ENCODE results near the gene DPPA5. TPM values are rescaled to one million over a fixed set of nuclear protein-coding genes. Genes with fewer than 3 reads are reported as not detected.

The DPPA5 gene
- total and polyA plus RNA-seq, 9 of the 15 experiments (the other 6 are each of a cell fraction or from before 2014, with no cell fraction given) = not detected

DNA sequence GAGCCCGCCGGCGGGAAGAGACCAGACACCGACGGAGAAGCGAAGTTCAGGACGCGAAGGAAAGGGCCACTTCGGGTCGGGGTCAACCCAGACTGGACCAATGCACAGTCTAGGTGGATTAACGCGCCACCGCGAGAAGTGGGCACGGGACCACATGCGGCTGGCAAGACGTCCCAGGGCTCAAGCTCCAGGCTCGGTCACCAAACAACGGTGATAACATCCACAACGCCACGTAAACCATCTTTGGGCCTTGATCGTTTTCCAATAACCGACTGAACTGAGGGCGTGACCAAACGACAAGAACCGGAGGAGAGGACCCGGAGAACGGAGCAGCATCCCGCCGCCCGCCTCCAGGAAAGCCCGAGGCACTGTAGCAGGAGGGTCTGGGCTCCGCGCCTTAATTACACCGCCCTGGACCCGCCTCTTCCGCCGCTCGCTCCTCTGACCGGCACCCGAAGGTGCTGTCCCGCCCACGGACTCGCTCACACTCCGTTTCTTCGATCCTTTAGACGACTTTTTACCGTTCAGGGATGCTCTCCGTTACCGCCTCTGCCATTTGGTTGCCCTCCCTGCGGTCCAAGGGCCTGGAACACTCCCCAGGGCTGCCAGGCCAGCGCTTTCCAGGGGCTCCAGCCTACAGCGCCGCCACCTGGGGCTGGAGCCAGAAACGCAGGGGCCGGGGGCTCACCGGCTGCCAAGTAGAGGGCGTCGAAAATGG is 44.1 kb downstream of the DPPA5 start (continued):
- TF ChIP-seq, protein P1, sequence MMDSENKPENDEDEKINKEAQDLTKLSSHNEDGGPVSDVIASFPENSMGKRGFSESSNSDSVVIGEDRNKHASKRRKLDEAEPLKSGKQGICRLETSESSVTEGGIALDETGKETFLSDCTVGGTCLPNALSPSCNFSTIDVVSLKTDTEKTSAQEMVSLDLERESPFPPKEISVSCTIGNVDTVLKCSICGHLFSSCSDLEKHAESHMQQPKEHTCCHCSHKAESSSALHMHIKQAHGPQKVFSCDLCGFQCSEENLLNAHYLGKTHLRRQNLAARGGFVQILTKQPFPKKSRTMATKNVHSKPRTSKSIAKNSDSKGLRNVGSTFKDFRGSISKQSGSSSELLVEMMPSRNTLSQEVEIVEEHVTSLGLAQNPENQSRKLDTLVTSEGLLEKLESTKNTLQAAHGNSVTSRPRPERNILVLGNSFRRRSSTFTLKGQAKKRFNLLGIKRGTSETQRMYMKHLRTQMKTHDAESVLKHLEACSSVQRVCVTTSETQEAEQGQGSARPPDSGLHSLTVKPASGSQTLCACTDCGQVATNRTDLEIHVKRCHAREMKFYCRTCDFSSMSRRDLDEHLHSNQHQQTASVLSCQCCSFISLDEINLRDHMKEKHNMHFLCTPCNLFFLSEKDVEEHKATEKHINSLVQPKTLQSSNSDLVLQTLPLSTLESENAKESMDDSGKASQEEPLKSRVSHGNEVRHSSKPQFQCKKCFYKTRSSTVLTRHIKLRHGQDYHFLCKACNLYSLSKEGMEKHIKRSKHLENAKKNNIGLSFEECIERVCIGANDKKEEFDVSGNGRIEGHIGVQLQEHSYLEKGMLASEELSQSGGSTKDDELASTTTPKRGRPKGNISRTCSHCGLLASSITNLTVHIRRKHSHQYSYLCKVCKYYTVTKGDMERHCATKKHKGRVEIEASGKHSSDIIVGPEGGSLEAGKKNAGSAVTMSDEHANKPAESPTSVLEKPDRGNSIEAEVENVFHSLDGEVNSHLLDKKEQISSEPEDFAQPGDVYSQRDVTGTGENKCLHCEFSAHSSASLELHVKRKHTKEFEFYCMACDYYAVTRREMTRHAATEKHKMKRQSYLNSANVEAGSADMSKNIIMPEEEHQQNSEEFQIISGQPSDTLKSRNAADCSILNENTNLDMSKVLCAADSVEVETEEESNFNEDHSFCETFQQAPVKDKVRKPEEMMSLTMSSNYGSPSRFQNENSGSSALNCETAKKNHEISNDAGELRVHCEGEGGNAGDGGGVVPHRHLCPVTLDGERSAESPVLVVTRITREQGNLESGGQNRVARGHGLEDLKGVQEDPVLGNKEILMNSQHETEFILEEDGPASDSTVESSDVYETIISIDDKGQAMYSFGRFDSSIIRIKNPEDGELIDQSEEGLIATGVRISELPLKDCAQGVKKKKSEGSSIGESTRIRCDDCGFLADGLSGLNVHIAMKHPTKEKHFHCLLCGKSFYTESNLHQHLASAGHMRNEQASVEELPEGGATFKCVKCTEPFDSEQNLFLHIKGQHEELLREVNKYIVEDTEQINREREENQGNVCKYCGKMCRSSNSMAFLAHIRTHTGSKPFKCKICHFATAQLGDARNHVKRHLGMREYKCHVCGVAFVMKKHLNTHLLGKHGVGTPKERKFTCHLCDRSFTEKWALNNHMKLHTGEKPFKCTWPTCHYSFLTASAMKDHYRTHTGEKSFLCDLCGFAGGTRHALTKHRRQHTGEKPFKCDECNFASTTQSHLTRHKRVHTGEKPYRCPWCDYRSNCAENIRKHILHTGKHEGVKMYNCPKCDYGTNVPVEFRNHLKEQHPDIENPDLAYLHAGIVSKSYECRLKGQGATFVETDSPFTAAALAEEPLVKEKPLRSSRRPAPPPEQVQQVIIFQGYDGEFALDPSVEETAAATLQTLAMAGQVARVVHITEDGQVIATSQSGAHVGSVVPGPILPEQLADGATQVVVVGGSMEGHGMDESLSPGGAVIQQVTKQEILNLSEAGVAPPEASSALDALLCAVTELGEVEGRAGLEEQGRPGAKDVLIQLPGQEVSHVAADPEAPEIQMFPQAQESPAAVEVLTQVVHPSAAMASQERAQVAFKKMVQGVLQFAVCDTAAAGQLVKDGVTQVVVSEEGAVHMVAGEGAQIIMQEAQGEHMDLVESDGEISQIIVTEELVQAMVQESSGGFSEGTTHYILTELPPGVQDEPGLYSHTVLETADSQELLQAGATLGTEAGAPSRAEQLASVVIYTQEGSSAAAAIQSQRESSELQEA (IDR thresholded peaks at IDR 0.05; ENCODE audit: low read depth) = 0 out of 2 replicates have a peak, but pooled peaks have one; percentile 36
- no peak for TF ChIP-seq POLR3A (IDR thresholded peaks at IDR 0.05; ENCODE audit: borderline replicate concordance, extremely low read depth, insufficient read depth, insufficient read length)
- TF ChIP-seq ZNF764 (CRISPR knock-in tag; IDR thresholded peaks at IDR 0.05; ENCODE audit: low read depth) = no peak
- TF ChIP-seq NONO (IDR thresholded peaks at IDR 0.05; ENCODE audit: low read depth in 2 of 2, low read length in 1 of 2) = 0 out of 4 replicates have a peak, but pooled peaks of 1 of the 2 experiments have one; percentile 17
- peak; percentile 97 for TF ChIP-seq ZBTB7A (IDR thresholded peaks at IDR 0.05; ENCODE audit: borderline replicate concordance, control insufficient read depth, low read depth, low read length)
- TF ChIP-seq LARP7 (IDR thresholded peaks at IDR 0.05) = 0 out of 2 replicates have a peak, but pooled peaks have one; percentile 53
- TF ChIP-seq, protein P2, sequence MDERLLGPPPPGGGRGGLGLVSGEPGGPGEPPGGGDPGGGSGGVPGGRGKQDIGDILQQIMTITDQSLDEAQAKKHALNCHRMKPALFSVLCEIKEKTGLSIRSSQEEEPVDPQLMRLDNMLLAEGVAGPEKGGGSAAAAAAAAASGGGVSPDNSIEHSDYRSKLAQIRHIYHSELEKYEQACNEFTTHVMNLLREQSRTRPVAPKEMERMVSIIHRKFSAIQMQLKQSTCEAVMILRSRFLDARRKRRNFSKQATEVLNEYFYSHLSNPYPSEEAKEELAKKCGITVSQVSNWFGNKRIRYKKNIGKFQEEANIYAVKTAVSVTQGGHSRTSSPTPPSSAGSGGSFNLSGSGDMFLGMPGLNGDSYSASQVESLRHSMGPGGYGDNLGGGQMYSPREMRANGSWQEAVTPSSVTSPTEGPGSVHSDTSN (CRISPR knock-in tag; IDR thresholded peaks at IDR 0.05; ENCODE audit: low read depth) = no peak
- TF ChIP-seq, protein P2 (tag; conservative IDR thresholded peaks at IDR 0.05; ENCODE audit: low read depth) = peak; percentile 16; the same call in 1 of the 2 replicates
- TF ChIP-seq HMG20A (CRISPR knock-in tag; conservative IDR thresholded peaks at IDR 0.05) = no peak
- TF ChIP-seq, protein P3, sequence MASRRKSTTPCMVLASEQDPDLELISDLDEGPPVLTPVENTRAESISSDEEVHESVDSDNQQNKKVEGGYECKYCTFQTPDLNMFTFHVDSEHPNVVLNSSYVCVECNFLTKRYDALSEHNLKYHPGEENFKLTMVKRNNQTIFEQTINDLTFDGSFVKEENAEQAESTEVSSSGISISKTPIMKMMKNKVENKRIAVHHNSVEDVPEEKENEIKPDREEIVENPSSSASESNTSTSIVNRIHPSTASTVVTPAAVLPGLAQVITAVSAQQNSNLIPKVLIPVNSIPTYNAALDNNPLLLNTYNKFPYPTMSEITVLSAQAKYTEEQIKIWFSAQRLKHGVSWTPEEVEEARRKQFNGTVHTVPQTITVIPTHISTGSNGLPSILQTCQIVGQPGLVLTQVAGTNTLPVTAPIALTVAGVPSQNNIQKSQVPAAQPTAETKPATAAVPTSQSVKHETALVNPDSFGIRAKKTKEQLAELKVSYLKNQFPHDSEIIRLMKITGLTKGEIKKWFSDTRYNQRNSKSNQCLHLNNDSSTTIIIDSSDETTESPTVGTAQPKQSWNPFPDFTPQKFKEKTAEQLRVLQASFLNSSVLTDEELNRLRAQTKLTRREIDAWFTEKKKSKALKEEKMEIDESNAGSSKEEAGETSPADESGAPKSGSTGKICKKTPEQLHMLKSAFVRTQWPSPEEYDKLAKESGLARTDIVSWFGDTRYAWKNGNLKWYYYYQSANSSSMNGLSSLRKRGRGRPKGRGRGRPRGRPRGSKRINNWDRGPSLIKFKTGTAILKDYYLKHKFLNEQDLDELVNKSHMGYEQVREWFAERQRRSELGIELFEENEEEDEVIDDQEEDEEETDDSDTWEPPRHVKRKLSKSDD (conservative IDR thresholded peaks at IDR 0.05; ENCODE audit: low read length) = no peak
- no peak for TF ChIP-seq TARDBP (IDR thresholded peaks at IDR 0.05)

All from K562 (cell line).